Body of pancreas (tissue), 4 donors: Measurements from ENCODE around the gene MRAS.

ENCODE experiments used
- POLR2A ChIP-seq, 3 donors: fragments of 450-650 bp; IDR thresholded peaks; one replicate each; pipeline ENCODE4 v1.6.1; 2016; ENCODE audit warnings: antibody characterized with exemption in 3 of 3, mild to moderate bottlenecking in 2 of 3
- TF ChIP-seq, protein P1 (sequence below), 7 experiments: fragments of 450-650 bp in 4 of 7; fragments of 200-600 bp in 3 of 7; sonication (generic) in 3 of 7; IDR thresholded peaks; one replicate each; pipeline ENCODE4 v1.5.1; 2016 to 2019; ENCODE audit warnings: antibody characterized with exemption in 7 of 7

DNA sequence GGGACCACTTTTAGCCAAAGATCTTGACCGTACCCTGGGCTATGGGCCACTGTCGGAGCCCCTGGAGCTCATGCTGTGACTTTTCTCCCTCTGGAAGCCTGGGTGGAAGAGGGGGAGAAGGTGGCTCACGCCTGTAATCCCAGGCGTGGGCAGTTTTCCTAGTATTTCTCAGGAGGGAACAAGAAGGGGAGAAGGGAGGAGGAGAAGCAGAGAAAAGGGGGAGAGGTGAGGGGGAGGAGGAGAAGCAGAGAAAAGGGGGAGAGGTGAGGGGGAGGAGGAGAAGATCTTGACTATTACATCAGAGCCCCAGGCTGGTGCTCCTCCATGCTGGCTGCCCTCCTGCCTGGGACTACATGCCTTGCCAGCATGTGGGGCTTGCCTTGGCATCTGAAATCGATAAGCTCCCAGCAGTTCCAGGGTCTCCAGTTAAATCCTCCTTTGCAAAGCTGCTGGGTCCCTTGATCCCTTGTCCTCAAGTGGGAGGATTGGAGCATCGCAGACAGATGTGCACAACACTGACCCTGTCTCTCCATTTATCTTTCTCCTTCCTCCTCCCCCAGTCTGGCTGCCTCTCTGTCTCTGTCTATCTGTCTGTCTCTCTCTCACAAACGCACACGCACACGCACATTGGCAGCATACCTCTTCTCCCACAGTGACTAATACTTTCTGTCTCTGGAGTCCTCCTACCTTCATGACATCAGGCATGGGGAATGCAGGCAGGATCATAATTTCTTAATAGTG, 41.6 kb downstream of the MRAS start:
- TF ChIP-seq, protein P1, sequence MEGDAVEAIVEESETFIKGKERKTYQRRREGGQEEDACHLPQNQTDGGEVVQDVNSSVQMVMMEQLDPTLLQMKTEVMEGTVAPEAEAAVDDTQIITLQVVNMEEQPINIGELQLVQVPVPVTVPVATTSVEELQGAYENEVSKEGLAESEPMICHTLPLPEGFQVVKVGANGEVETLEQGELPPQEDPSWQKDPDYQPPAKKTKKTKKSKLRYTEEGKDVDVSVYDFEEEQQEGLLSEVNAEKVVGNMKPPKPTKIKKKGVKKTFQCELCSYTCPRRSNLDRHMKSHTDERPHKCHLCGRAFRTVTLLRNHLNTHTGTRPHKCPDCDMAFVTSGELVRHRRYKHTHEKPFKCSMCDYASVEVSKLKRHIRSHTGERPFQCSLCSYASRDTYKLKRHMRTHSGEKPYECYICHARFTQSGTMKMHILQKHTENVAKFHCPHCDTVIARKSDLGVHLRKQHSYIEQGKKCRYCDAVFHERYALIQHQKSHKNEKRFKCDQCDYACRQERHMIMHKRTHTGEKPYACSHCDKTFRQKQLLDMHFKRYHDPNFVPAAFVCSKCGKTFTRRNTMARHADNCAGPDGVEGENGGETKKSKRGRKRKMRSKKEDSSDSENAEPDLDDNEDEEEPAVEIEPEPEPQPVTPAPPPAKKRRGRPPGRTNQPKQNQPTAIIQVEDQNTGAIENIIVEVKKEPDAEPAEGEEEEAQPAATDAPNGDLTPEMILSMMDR (IDR thresholded peaks at IDR 0.05): no peak
- no peak for TF ChIP-seq POLR2A (IDR thresholded peaks at IDR 0.05)
